Measurements from ENCODE around the gene CMTM4. TPM values are rescaled to one million over a fixed set of nuclear protein-coding genes. Genes with fewer than 3 reads are reported as not detected.

CMTM4 gene
- total and polyA plus RNA-seq, 2 of the 8 experiments (the other 6 are each of a cell fraction or from before 2014, with no cell fraction given): 35.3 to 51.7 TPM

DNA sequence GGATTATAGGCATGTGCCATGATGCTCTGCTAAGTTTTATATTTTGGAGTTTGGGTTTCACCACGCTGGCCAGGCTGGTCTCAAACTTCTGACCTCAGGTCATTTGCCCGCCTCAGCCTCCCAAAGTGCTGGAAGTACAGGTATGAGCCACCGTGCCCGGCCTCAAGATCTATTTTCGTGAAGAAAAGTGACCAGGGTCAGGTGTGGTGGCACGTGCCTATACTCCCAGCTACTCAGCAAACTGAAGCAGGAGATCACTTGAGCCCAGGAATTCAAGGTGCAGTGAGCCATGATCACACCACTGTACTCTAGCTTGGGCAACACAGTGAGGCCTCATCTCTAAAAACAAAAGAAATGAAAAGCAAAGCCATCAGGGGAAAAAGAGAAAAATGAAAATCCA is 18.7 kb downstream of the CMTM4 start:
- FAIRE-seq: no peak
- no peak for TF ChIP-seq RNF2 (IDR thresholded peaks at IDR 0.05; ENCODE audit: borderline replicate concordance, low read depth, low read length, missing control alignments, poor library complexity, severe bottlenecking)
- no peak for TF ChIP-seq SIRT6 (IDR thresholded peaks at IDR 0.05; ENCODE audit: low read length)
- TF ChIP-seq BRCA1 (IDR thresholded peaks at IDR 0.05; ENCODE audit: low read depth, low read length): no peak
- TF ChIP-seq JUN (IDR thresholded peaks at IDR 0.05; ENCODE audit: low read depth, low read length): no peak
- TF ChIP-seq GABPA (IDR thresholded peaks at IDR 0.05; ENCODE audit: borderline replicate concordance, insufficient read depth, low read length): no peak
- TF ChIP-seq HDAC6 (IDR thresholded peaks at IDR 0.05; ENCODE audit: low read depth, low read length): no peak
- no peak for TF ChIP-seq TBP (IDR thresholded peaks at IDR 0.05; ENCODE audit: low read depth, low read length)
- TF ChIP-seq EGR1 (IDR thresholded peaks at IDR 0.05; ENCODE audit: borderline replicate concordance, low read depth, low read length): no peak
- no peak for TF ChIP-seq KDM5A (IDR thresholded peaks at IDR 0.05; ENCODE audit: low read length)
- no peak for TF ChIP-seq GTF2F1 (IDR thresholded peaks at IDR 0.05; ENCODE audit: borderline replicate concordance, low read depth, low read length)
- TF ChIP-seq SIX5 (IDR thresholded peaks at IDR 0.05; ENCODE audit: low read depth, low read length): no peak

More for the DNA sequence above, 18.7 kb downstream of the CMTM4 start:
- POLR2A ChIA-PET (ENCODE audit: partially characterized antibody): no interaction called here
- no peak overlapping the region for H2BK12ac ChIP-seq (ENCODE audit: low read depth, low read length)
- H3K23ac ChIP-seq (ENCODE audit: insufficient read length): no peak overlapping the region
- no peak overlapping the region for H3K9ac ChIP-seq (replicated peaks in 1 of 4; ENCODE audit: extremely low read depth in 1 of 4, low read depth in 3 of 4, low read length in 3 of 4)
- H3K27me3 ChIP-seq (replicated peaks in 1 of 4; ENCODE audit: control insufficient read depth in 3 of 4, extremely low read depth in 1 of 4, insufficient read depth in 3 of 4, low read length in 3 of 4): no peaks in the 10 kb centered on the region
- peaks cover 0 to 6% of the 10 kb centered on the region in 2 experiments for H4K20me1 ChIP-seq (replicated peaks in 1 of 2; ENCODE audit: control insufficient read depth in 1 of 2, insufficient read depth in 2 of 2, low read length in 2 of 2)
- no peak overlapping the region for H3K4me2 ChIP-seq (ENCODE audit: insufficient read depth in 1 of 2, low read depth in 2 of 2, low read length in 2 of 2)
- no peak overlapping the region for H2BK20ac ChIP-seq (ENCODE audit: low read length)
- DNase-seq (ENCODE audit: low read depth in 1 of 2, low spot score in 2 of 2): no peak
- WGBS, 2 experiments (ENCODE audit: extremely low coverage in 1 of 2, insufficient coverage in 1 of 2, insufficient read length in 1 of 2, insufficient replicate concordance in 2 of 2, low coverage in 1 of 2, low lambda C conversion rate in 2 of 2, missing lambda C conversion rate in 1 of 2): 88% methylated on average over 6 of the region's 6 CpGs; no CpG with 5 or more reads in 1 of the 2 experiments
- no peak overlapping the region for H2AK5ac ChIP-seq (ENCODE audit: low read depth, low read length)
- no peak overlapping the region for H2BK5ac ChIP-seq (ENCODE audit: low read depth, low read length)
- H3K56ac ChIP-seq (replicated peaks; ENCODE audit: insufficient read length, low read depth, low read length): no peak overlapping the region
- H3K79me2 ChIP-seq (ENCODE audit: control insufficient read depth in 1 of 2, insufficient read depth in 2 of 2, low read length in 2 of 2): peaks cover 0 to 38% of the 10 kb centered on the region in 2 experiments; a peak in 2 of 4 replicates
- no peak overlapping the region for H2BK120ac ChIP-seq (replicated peaks; ENCODE audit: low read depth, low read length)
- H4K5ac ChIP-seq (ENCODE audit: insufficient read length, low read depth, low read length): no peak overlapping the region
- no peak overlapping the region for H4K91ac ChIP-seq (replicated peaks; ENCODE audit: insufficient read length, low read length)
- H3K27ac ChIP-seq (ENCODE audit: low read depth, low read length): no peak overlapping the region
- CTCF ChIA-PET (ENCODE audit: partially characterized antibody): interaction anchor here (0.6 to 2.4 kb wide), 10 partner anchors 9 to 67 kb away, joined by 3 to 8 read pairs (median 4); partner anchors contain the start of gene CMTM4
- H3K14ac ChIP-seq (ENCODE audit: insufficient read length): no peak overlapping the region
- no peak overlapping the region for H3K18ac ChIP-seq (ENCODE audit: extremely low read depth, low read length)
- H3K79me1 ChIP-seq (ENCODE audit: low read depth, low read length): peaks cover 15% of the 10 kb centered on the region
- no peak overlapping the region for H2AFZ ChIP-seq (ENCODE audit: low read length)
- H3K36me3 ChIP-seq (ENCODE audit: control insufficient read depth in 2 of 4, insufficient read depth in 4 of 4, low read length in 3 of 4): no peaks in the 10 kb centered on the region; a peak in 1 of 8 replicates
- no peak overlapping the region for H2BK15ac ChIP-seq (ENCODE audit: low read length)
- 0 out of 7 replicates have a peak, but pooled peaks cover 0 to 2% (median 0%) of the 10 kb centered on the region in 4 experiments for H3K4me1 ChIP-seq (replicated peaks in 1 of 4; ENCODE audit: control insufficient read depth in 3 of 4, insufficient read depth in 4 of 4, low read length in 3 of 4)
- H3K9me3 ChIP-seq (ENCODE audit: insufficient read depth in 2 of 2, low read depth in 1 of 2, low read length in 1 of 2): no peaks in the 10 kb centered on the region
- no peak overlapping the region for H3K4me3 ChIP-seq (ENCODE audit: extremely low read depth in 1 of 4, insufficient read depth in 2 of 4, low read depth in 3 of 4, low read length in 4 of 4)
- no peak overlapping the region for H4K8ac ChIP-seq (ENCODE audit: extremely low read depth, insufficient read depth, low read length)
- no peak overlapping the region for H3K4ac ChIP-seq (replicated peaks; ENCODE audit: insufficient read length, low read depth, low read length)
- no peaks in the 10 kb centered on the region for H3K23me2 ChIP-seq (ENCODE audit: low read depth, low read length)

All from H1 (cell line).